Fibroblast of pulmonary artery (primary cell): ENCODE results near the gene GPAT3.
A peak's percentile ranks its signal among the peaks of the same experiment; 100 is the strongest.
"Not testable (repeated sequence)": the region's sequence is repeated elsewhere in the genome, so short reads cannot be mapped to it uniquely, and the experiment has no call there.

Source experiments
- DNase-seq: peaks from one replicate; pipeline ENCODE4 v3.0.0-alpha.2; 2010; ENCODE audit warnings: low read depth
- H3K4me3 ChIP-seq: replicated peaks from 2 replicates; pipeline ENCODE4 v1.5.1; 2011; ENCODE audit warnings: low read depth, mild to moderate bottlenecking, control low read depth, low read length, moderate library complexity
- TF ChIP-seq, protein P1 (sequence below): IDR thresholded peaks from 2 replicates; pipeline ENCODE4 v1.5.1; 2011; ENCODE audit warnings: mild to moderate bottlenecking, control low read depth, low read length, inconsistent platforms; ENCODE audit errors: missing control alignments

Gene GPAT3

DNA sequence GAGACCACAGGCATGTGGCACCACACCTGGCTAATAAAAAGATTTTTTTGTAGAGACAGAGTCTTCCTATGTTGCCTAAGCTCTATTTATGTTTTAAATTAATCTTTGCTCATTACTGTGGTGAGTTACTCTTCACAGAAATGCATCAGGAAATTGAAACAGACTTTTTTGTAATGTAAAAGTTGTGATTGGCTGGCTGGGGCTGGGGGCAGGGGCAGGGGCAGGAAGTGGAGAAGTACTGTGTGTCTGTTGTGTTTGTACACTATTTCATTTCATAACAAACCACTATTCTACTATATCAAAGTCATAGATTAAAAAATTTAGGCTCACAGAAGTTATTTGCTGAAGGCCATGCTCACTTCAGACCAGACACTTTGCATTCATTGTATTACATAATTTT is 31.9 kb upstream of the GPAT3 start:
- TF ChIP-seq, protein P1, sequence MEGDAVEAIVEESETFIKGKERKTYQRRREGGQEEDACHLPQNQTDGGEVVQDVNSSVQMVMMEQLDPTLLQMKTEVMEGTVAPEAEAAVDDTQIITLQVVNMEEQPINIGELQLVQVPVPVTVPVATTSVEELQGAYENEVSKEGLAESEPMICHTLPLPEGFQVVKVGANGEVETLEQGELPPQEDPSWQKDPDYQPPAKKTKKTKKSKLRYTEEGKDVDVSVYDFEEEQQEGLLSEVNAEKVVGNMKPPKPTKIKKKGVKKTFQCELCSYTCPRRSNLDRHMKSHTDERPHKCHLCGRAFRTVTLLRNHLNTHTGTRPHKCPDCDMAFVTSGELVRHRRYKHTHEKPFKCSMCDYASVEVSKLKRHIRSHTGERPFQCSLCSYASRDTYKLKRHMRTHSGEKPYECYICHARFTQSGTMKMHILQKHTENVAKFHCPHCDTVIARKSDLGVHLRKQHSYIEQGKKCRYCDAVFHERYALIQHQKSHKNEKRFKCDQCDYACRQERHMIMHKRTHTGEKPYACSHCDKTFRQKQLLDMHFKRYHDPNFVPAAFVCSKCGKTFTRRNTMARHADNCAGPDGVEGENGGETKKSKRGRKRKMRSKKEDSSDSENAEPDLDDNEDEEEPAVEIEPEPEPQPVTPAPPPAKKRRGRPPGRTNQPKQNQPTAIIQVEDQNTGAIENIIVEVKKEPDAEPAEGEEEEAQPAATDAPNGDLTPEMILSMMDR = no peak
- H3K4me3 ChIP-seq = no peak overlapping the region
- DNase-seq = no peak

DNA sequence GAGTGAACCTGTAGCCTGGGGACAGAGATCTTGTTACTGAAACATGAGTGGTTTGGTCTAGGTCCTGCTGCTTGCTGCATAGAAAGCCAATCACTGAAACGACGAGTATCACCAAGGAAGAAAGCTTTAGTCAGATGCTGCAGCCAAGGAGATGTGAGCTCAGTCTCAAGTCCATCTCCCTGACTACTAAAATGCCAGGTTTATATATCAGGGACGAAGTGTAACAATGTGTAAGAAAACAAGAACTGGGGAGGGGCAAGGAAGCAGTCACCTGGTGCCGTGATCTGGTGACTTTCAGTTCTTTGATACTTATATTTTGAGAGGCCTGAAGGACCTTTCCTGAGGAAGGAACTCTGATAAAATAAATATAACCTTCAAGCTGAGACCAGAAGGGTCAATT is 31.4 kb upstream of the GPAT3 start:
- DNase-seq = no peak
- H3K4me3 ChIP-seq = no peak overlapping the region
- TF ChIP-seq, protein P1 = no peak

DNA sequence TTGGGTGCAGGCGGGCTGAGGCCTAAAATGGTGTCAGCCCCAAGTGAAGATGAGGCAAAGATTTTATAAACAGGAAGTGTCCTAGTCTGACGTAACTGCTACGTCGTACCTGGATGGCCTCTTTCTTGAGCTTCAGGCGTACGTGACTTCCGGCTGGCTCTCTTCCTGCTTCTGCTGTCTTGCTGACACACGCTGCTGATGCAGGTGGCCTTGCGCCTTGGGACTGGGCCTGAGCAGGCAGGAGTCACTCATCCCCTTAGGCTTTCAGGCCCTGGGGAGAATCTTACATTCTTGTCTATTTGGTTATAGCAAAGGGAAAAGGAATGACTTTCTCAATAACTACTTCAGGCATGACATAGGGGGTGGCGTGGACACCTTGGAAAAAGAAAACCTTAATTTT is 30.9 kb upstream of the GPAT3 start:
- DNase-seq = no peak
- H3K4me3 ChIP-seq = no peak overlapping the region
- TF ChIP-seq, protein P1 = no peak

DNA sequence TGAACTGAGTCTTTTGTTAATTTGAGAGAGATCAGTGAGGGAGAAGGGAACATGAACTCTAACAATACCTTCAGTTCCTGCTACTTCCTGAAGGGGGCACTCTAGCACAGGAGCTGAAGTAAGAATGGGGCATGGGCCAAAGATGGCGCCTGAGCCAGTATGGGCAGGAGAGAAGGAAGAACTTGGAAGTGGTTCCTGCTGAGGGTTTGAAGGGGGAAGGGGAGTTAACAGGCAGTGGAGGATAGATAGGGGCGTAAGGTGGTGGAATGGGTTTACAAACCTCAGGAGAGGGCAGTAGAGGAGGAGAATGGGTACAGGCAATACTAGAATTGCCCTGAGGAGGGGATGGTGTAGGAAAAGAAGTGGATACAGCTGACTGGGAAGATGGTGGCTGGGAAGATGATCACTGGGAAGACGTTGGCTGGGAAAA is 26.7 kb upstream of the GPAT3 start:
- peak; percentile 73 for DNase-seq
- TF ChIP-seq, protein P1 = peak; percentile 62
- H3K4me3 ChIP-seq = not testable (repeated sequence)

DNA sequence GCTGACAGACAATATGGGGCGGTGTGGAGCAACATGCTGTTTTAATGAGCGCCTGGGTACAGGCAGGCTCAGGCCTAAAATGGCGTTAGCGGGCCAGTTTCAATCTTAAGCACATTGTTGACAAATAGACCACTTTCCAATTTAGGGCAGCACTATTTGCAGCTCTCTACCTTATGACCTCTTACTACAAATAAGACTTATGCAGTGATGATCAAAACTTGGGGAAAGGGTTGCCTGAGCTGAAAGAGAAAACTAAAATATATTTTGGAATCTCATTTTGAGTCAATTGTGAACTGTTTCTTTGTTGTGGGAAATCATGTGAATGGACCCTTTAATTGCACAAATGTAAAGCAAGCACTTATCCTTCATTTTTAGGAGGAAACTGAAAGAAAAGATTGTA is 25.5 kb upstream of the GPAT3 start:
- TF ChIP-seq, protein P1 = no peak
- no peak overlapping the region for H3K4me3 ChIP-seq
- DNase-seq = no peak

DNA sequence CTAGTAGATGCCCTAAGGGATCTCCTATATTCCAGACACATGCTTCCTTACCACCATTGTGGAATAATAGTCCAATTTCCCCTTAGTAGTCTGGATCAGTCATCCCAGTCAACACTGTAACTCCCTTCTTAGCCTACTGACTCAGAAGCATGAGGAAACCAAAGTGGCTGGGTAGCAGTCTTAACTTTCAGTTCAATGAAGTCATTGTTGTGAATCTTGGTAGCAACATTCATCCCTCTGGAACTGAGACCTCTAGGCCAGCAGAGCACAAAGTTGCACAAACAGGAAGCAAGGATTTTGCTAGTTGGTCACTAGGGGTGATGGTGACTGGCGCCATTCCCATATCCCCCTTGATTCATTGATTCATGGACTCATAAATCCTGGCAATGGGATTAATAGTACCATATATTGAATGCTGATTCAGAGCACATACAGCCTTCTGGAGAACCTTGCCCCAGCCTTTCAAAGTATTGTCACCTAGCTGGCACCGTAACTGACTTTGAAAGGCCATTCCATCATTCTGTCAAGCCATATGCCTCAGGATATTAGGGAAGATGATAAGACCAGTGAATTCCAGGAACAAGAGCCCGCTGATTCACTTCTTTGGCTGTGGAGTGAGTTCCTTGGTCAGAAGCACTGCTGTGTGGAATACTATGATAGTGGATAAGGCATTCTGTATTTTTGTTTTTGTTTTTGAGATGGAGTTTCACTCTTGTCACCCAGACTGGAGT is 19.7 kb upstream of the GPAT3 start:
- no peak overlapping the region for H3K4me3 ChIP-seq
- TF ChIP-seq, protein P1 = no peak
- peak; percentile 32 for DNase-seq

DNA sequence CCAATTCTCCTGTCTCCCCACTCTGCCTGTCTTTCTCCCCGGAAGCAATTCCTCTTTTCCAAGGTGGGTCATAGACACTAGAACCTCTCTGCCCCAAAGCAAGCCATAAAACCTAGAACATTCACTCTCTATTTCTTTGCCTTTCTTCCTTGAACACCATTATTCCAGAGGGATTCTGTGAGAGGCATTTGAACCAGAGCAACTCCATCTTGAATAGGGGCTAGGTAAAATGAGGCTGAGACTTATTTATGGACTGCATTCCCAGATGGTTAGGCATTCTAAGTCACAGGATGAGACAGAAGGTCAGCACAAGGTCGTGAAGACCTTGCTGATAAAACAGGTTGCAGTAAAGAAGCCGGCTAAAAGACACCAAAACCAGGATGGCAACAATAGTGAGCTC is 13.7 kb upstream of the GPAT3 start:
- H3K4me3 ChIP-seq = no peak overlapping the region
- TF ChIP-seq, protein P1 = no peak
- DNase-seq = no peak
